Lower lobe of right lung (tissue), 2 donors: ENCODE results near the gene NABP2. TPM values are rescaled to one million over a fixed set of nuclear protein-coding genes. Genes with fewer than 3 reads are reported as not detected.

Source experiments
- ATAC-seq, 2 donors: fragments of 200-7000 bp; cut with Tn5 transposase; one replicate each; pipeline ENCODE4 v1.9.1; 2020 to 2022; ENCODE audit warnings: mild to moderate bottlenecking in 2 of 2, moderate library complexity in 2 of 2
- DNase-seq: peaks from one replicate; pipeline ENCODE4 v3.0.0-alpha.2; 2020
- H3K27ac ChIP-seq: fragments of 200-600 bp; one replicate; pipeline ENCODE4 v1.8.0; 2022
- H3K27me3 ChIP-seq: fragments of 200-600 bp; one replicate; pipeline ENCODE4 v1.8.0; 2022; ENCODE audit warnings: low read depth
- H3K36me3 ChIP-seq: fragments of 200-600 bp; one replicate; pipeline ENCODE4 v1.8.0; 2022; ENCODE audit warnings: mild to moderate bottlenecking
- H3K4me1 ChIP-seq: fragments of 200-600 bp; one replicate; pipeline ENCODE4 v1.8.0; 2022
- H3K4me3 ChIP-seq: fragments of 200-600 bp; one replicate; pipeline ENCODE4 v1.8.0; 2022; ENCODE audit warnings: mild to moderate bottlenecking
- H3K9me3 ChIP-seq: fragments of 200-600 bp; one replicate; pipeline ENCODE4 v1.8.0; 2022
- CTCF ChIP-seq: fragments of 200-600 bp; IDR thresholded peaks from one replicate; pipeline ENCODE4 v1.8.0; 2022; ENCODE audit warnings: antibody characterized with exemption, mild to moderate bottlenecking
- intact Hi-C: fragments of 100-400 bp; cut with DNase I; formaldehyde crosslinking; loops from one replicate; pipeline ENCODE4 v1.11.0; 2022
- total RNA-seq: library from RNA; stranded (reverse); fragmentation: NEBNext Ultra II Directional; extraction: Animal tissue kit (Norgen Biotek cat#: 25700); gene quantifications from one replicate; pipeline ENCODE4 v1.2.1, GENCODE V29; 2021
- donor health status: DM: no; HTN: yes; CAD: no; lungs with severe emphysema.

Gene NABP2
- total RNA-seq, 1 donor from 2014 or later = 20.9 TPM

GRCh38 chr12:56197921-56198635 lies 26.1 kb upstream of the NABP2 start:
- Histone ChIP-seq H3K9me3 (no peaks in the 10 kb centered on the region), H3K4me3 (no peak overlapping the region), H3K27me3 (no peaks in the 10 kb centered on the region), H3K27ac (no peak overlapping the region), H3K4me1 (no peaks in the 10 kb centered on the region), H3K36me3 (no peaks in the 10 kb centered on the region)
- intact Hi-C loops = no loop called here
- DNase-seq = no peak
- TF ChIP-seq CTCF = no peak
- ATAC-seq = no peak

GRCh38 chr12:56198836-56199235 lies 25.3 kb upstream of the NABP2 start:
- no peak for TF ChIP-seq CTCF
- no peak overlapping the region for H3K27ac ChIP-seq
- intact Hi-C loops = no loop called here
- no peak overlapping the region for H3K4me3 ChIP-seq
- H3K36me3 ChIP-seq = no peaks in the 10 kb centered on the region
- H3K27me3 ChIP-seq = no peaks in the 10 kb centered on the region
- no peaks in the 10 kb centered on the region for H3K4me1 ChIP-seq
- ATAC-seq (no peak), DNase-seq (no peak)
- H3K9me3 ChIP-seq = no peaks in the 10 kb centered on the region

- H3K36me3 ChIP-seq = peaks cover 29% of the 10 kb centered on the region
- H3K9me3 ChIP-seq = no peaks in the 10 kb centered on the region
- H3K27me3 ChIP-seq = no peaks in the 10 kb centered on the region
- no peak overlapping the region for H3K4me3 ChIP-seq
- peak overlapping the region; percentile 1 for H3K27ac ChIP-seq
- H3K4me1 ChIP-seq = no peaks in the 10 kb centered on the region
- intact Hi-C loops = no loop called here
- TF ChIP-seq CTCF = no peak
- no peak for DNase-seq
- ATAC-seq = no peak
These were observed 21.8 kb upstream of the NABP2 start for GRCh38 chr12:56202366-56202765.

- no peak for TF ChIP-seq CTCF
- no peaks in the 10 kb centered on the region for H3K4me1 ChIP-seq
- no peaks in the 10 kb centered on the region for H3K9me3 ChIP-seq
- H3K4me3 ChIP-seq = no peak overlapping the region
- DNase-seq (no peak), ATAC-seq (no peak)
- peak overlapping the region; percentile 1 for H3K27ac ChIP-seq
- intact Hi-C loops = no loop called here
- H3K36me3 ChIP-seq = peaks cover 33% of the 10 kb centered on the region
- no peaks in the 10 kb centered on the region for H3K27me3 ChIP-seq
These were observed 21.3 kb upstream of the NABP2 start for GRCh38 chr12:56202838-56203237.

- Histone ChIP-seq H3K27me3 (no peaks in the 10 kb centered on the region), H3K4me1 (no peaks in the 10 kb centered on the region), H3K4me3 (no peak overlapping the region), H3K36me3 (peaks cover 48% of the 10 kb centered on the region), H3K9me3 (no peaks in the 10 kb centered on the region), H3K27ac (peak overlapping the region; percentile 16)
- no peak for DNase-seq
- intact Hi-C loops = no loop called here
- ATAC-seq = peak in 1 of 2 donors; percentile 5
- no peak for TF ChIP-seq CTCF
These were observed 19.9 kb upstream of the NABP2 start for GRCh38 chr12:56204275-56204674.
